Left colon (tissue), 2 donors: Measurements from ENCODE around the gene KIR3DL2. TPM values are rescaled to one million over a fixed set of nuclear protein-coding genes. Genes with fewer than 3 reads are reported as not detected.
"Not testable (repeated sequence)": the region's sequence is repeated elsewhere in the genome, so short reads cannot be mapped to it uniquely, and the experiment has no call there.

ENCODE experiments used
- ATAC-seq: fragments of 200-7000 bp; cut with Tn5 transposase; one replicate; pipeline ENCODE4 v1.9.1; 2020; ENCODE audit warnings: mild to moderate bottlenecking, moderate library complexity
- DNase-seq, 2 donors: peaks; one replicate each; pipeline ENCODE4 v3.0.0-alpha.2; 2020
- intact Hi-C, 2 donors: fragments of 100-400 bp; cut with DNase I in 1 of 2; cut with micrococcal nuclease in 1 of 2; formaldehyde crosslinking; loops; one replicate each; pipeline versions ENCODE4 v1.11.2 to v1.14.0; 2022; cut with DNase I, micrococcal nuclease
- long read RNA-seq: library from polyadenylated mRNA; unstranded; transcript quantifications from one replicate; pipeline ENCODE4 v2.0.0, GENCODE V29; 2021
- total RNA-seq, 2 donors: library from RNA; stranded (reverse); fragmentation: NEBNext Ultra II Directional; extraction: Animal tissue kit (Norgen Biotek cat#: 25700); gene quantifications; one replicate each; pipeline ENCODE4 v1.2.1, GENCODE V29; 2021
- donor health status: DM: no; HTN: no; CAD: no.
- donor health status: DM: yes; HTN: yes; CAD: no.

KIR3DL2 gene
- total RNA-seq, result under 1 TPM in 1 of 2 donors, not detected in 1; 0.15 TPM
- long read RNA-seq, result 0 reads

GRCh38 chr19:54850061-54850640, at the start of gene KIR3DL2:
TSS of gene KIR3DL2 (plus strand) at chr19:54850443. CDS start at chr19:54850476, 33 bp downstream.
- DNase-seq, intact Hi-C loops, ATAC-seq: not testable (repeated sequence)

GRCh38 chr19:54803410-54803809, 46.8 kb upstream of the KIR3DL2 start, which contains the start of gene KIR2DL4:
TSS of gene KIR2DL4 (plus strand) at chr19:54803610. CDS start at chr19:54803652, 42 bp downstream.
- intact Hi-C loops, result no loop called here
- ATAC-seq (no peak), DNase-seq (no peak)

- DNase-seq (no peak), ATAC-seq (no peak)
- intact Hi-C loops, result no loop called here
Measured at GRCh38 chr19:54804101-54804500, 46.1 kb upstream of the KIR3DL2 start.

- intact Hi-C loops, result no loop called here
- no peak for ATAC-seq
- DNase-seq, result no peak
Measured at GRCh38 chr19:54804571-54804970, 45.7 kb upstream of the KIR3DL2 start.

- ATAC-seq, result no peak
- intact Hi-C loops, result no loop called here
- DNase-seq, result no peak
Measured at GRCh38 chr19:54805665-54806515, 44.4 kb upstream of the KIR3DL2 start.

- intact Hi-C loops, result no loop called here
- DNase-seq, result no peak
- ATAC-seq, result no peak
Measured at GRCh38 chr19:54806516-54806838, 43.8 kb upstream of the KIR3DL2 start.

- DNase-seq, ATAC-seq, intact Hi-C loops: not testable (repeated sequence)
Measured at GRCh38 chr19:54814571-54814970, 35.7 kb upstream of the KIR3DL2 start.

- intact Hi-C loops, DNase-seq, ATAC-seq: not testable (repeated sequence)
Measured at GRCh38 chr19:54816251-54816650, 34.0 kb upstream of the KIR3DL2 start, which contains the start of gene KIR3DL1. TSS of gene KIR3DL1 (plus strand) at chr19:54816468.

GRCh38 chr19:54817670-54818536, 32.3 kb upstream of the KIR3DL2 start:
- ATAC-seq (no peak), DNase-seq (no peak)
- intact Hi-C loops, result no loop called here

GRCh38 chr19:54824416-54824815, 25.8 kb upstream of the KIR3DL2 start:
- DNase-seq, intact Hi-C loops, ATAC-seq: not testable (repeated sequence)

- DNase-seq, intact Hi-C loops, ATAC-seq: not testable (repeated sequence)
Measured at GRCh38 chr19:54825326-54825725, 24.9 kb upstream of the KIR3DL2 start.

- ATAC-seq, intact Hi-C loops, DNase-seq: not testable (repeated sequence)
Measured at GRCh38 chr19:54828064-54828463, 22.2 kb upstream of the KIR3DL2 start.

- DNase-seq, intact Hi-C loops, ATAC-seq: not testable (repeated sequence)
Measured at GRCh38 chr19:54832496-54832895, 17.7 kb upstream of the KIR3DL2 start, which contains the start of gene KIR2DS4. TSS of gene KIR2DS4 (plus strand) at chr19:54832676.

- intact Hi-C loops, DNase-seq, ATAC-seq: not testable (repeated sequence)
Measured at GRCh38 chr19:54835126-54835525, 15.1 kb upstream of the KIR3DL2 start.

- intact Hi-C loops, ATAC-seq, DNase-seq: not testable (repeated sequence)
Measured at GRCh38 chr19:54837522-54837921, 12.7 kb upstream of the KIR3DL2 start.

- intact Hi-C loops, result not testable (repeated sequence)
Measured at GRCh38 chr19:54843171-54843570, 7.1 kb upstream of the KIR3DL2 start.

GRCh38 chr19:54850930-54851329, 687 bp downstream of the KIR3DL2 start:
- intact Hi-C loops, result no loop called here
- ATAC-seq (no peak), DNase-seq (no peak)

More at GRCh38 chr19:54843171-54843570, 7.1 kb upstream of the KIR3DL2 start:
- ATAC-seq, DNase-seq: not testable (repeated sequence)

- DNase-seq, result no peak
- ATAC-seq, result no peak
- intact Hi-C loops, result no loop called here
Measured at GRCh38 chr19:54851353-54851752, 1.1 kb downstream of the KIR3DL2 start.

GRCh38 chr19:54855241-54855640, 5.0 kb downstream of the KIR3DL2 start:
- DNase-seq, ATAC-seq, intact Hi-C loops: not testable (repeated sequence)
